ENCODE results near the gene ZFHX3. TPM values are rescaled to one million over a fixed set of nuclear protein-coding genes. Genes with fewer than 3 reads are reported as not detected.

ZFHX3 gene
- total and polyA plus RNA-seq, 9 of the 15 experiments (the other 6 are each of a cell fraction or from before 2014, with no cell fraction given): 0.01 to 0.23 (median 0.06) TPM; not detected in 4

DNA sequence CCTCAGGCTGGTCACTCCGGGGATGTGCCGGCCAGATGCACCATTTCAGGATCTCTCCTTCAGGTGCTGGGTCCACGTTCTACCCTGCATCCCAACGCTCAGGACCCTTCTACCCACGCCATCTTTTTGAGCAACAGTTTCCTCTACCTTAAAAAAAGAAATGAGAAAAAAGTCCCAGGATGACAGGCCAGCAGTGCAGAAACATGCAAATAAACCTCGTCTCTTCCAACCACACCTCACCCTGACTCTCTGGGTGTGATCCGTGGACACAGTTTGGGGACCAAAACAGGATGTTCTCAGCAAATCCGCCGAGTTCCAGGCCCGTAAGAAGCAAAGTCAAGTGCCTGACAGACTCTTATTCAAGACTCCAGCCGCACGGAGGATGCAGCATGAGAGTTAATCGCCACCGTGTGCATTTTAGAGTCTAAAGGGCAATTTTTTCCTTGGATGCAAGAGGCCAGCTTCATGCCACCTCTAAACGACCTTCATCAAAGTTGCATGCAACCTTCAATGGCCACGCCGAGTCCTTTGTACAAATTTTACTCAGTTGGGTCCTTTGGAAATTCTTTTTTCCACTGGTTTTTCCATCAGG, 99.6 kb downstream of the ZFHX3 start (continued):
- TF ChIP-seq RAD21 (CRISPR knock-in tag; conservative IDR thresholded peaks at IDR 0.05 in 1 of 2, IDR thresholded peaks at IDR 0.05 in 1 of 2) (no peak), ZNF586 (CRISPR knock-in tag; conservative IDR thresholded peaks at IDR 0.05) (no peak), ZNF143 (CRISPR knock-in tag; IDR thresholded peaks at IDR 0.05) (no peak)

DNA sequence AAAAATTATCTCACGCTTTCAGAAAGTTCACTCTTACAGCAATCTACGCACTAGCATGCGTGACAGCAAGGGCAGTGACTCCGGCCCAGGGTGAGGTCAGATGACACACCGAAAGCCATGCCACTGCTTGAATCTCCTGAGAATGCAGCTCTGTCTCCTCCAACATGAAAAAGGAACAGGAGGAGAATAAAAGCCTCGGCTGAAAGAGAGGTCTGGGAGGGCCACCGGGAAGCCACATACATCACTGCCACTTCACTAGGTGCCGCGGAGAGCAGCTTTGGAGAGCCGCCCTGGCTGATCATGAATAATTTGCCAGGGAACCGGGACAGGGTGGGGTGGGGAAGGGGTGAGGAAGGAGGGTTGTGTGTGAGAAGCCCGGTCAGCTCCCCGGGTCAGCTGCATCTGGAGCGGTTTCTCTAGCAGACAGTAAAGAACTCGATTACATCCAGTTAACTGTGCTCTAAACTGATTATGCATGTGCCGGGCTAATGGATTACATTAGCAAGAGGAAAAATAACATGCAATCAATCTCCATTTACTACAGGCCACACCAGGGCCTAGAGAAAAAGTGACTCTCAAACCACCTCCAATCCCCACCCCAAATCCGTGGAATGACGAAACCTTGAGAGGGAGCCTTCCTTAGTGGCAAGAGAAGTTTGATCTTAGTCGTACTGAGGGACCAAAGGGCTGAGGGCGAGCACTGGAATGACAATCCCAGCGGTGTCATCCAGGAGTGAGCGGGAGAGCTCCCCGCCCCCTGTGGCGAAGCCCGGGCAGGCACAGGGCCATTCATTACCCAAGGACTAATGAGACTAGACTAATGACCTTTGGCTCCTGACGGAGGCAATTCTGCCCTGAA, 100.3 kb downstream of the ZFHX3 start:
- H3K36me3 ChIP-seq (ENCODE audit: control insufficient read depth, insufficient read depth, low read length): no peaks in the 10 kb centered on the region
- ATAC-seq (no peak; the same call in 2 of the 3 replicates), FAIRE-seq (no peak), DNase-seq (ENCODE audit: extremely low read depth in 1 of 4, low spot score in 3 of 4) (no peak)
- TF ChIP-seq TAF15 (IDR thresholded peaks at IDR 0.05; ENCODE audit: low read depth, low read length): no peak
- TF ChIP-seq HDAC6 (IDR thresholded peaks at IDR 0.05; ENCODE audit: low read depth, low read length): no peak
- TF ChIP-seq NFYB (IDR thresholded peaks at IDR 0.05; ENCODE audit: extremely low read depth, insufficient read length): no peak
- TF ChIP-seq, protein P1, sequence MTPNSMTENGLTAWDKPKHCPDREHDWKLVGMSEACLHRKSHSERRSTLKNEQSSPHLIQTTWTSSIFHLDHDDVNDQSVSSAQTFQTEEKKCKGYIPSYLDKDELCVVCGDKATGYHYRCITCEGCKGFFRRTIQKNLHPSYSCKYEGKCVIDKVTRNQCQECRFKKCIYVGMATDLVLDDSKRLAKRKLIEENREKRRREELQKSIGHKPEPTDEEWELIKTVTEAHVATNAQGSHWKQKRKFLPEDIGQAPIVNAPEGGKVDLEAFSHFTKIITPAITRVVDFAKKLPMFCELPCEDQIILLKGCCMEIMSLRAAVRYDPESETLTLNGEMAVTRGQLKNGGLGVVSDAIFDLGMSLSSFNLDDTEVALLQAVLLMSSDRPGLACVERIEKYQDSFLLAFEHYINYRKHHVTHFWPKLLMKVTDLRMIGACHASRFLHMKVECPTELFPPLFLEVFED (CRISPR knock-in tag; conservative IDR thresholded peaks at IDR 0.05): no peak
- TF ChIP-seq CHCHD3 (CRISPR knock-in tag; IDR thresholded peaks at IDR 0.05): no peak
- TF ChIP-seq PML (IDR thresholded peaks at IDR 0.05; ENCODE audit: low read length): no peak
- TF ChIP-seq CBX1 (IDR thresholded peaks at IDR 0.05; ENCODE audit: low read depth): no peak
- TF ChIP-seq, protein P2, sequence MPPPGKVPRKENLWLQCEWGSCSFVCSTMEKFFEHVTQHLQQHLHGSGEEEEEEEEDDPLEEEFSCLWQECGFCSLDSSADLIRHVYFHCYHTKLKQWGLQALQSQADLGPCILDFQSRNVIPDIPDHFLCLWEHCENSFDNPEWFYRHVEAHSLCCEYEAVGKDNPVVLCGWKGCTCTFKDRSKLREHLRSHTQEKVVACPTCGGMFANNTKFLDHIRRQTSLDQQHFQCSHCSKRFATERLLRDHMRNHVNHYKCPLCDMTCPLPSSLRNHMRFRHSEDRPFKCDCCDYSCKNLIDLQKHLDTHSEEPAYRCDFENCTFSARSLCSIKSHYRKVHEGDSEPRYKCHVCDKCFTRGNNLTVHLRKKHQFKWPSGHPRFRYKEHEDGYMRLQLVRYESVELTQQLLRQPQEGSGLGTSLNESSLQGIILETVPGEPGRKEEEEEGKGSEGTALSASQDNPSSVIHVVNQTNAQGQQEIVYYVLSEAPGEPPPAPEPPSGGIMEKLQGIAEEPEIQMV (tag; conservative IDR thresholded peaks at IDR 0.05; ENCODE audit: low read depth): no peak
- TF ChIP-seq ZNF24 (IDR thresholded peaks at IDR 0.05): no peak
- TF ChIP-seq BRF1 (IDR thresholded peaks at IDR 0.05; ENCODE audit: borderline replicate concordance, extremely low read depth, insufficient read length): no peak
- TF ChIP-seq ZNF696 (CRISPR knock-in tag; conservative IDR thresholded peaks at IDR 0.05): no peak
- no peak for TF ChIP-seq ZNF41 (CRISPR knock-in tag; conservative IDR thresholded peaks at IDR 0.05)
- no peak overlapping the region for H3K4me2 ChIP-seq (ENCODE audit: insufficient read depth, low read length)
- H3K27me3 ChIP-seq (ENCODE audit: control insufficient read depth in 2 of 2, insufficient read depth in 2 of 2, low read length in 2 of 2): peaks cover 16 to 59% of the 10 kb centered on the region in 2 experiments; a peak in 4 of 5 replicates
- BruUV-seq (replicated peaks): no TSS peak
- under 1% methylated on average over 21 of the region's 26 CpGs for WGBS (ENCODE audit: insufficient coverage, low coverage, missing lambda C conversion rate)
- H4K20me1 ChIP-seq (replicated peaks; ENCODE audit: control insufficient read depth, insufficient read depth, low read length): no peaks in the 10 kb centered on the region; the same call in 1 of the 2 replicates
- ChIA-PET CTCF (ENCODE audit: low intra/inter-chr PET ratio) (no interaction called here), POLR2A (no interaction called here)
- H3K9ac ChIP-seq (ENCODE audit: insufficient read depth in 1 of 2, low read depth in 2 of 2, low read length in 2 of 2): no peak overlapping the region
- H3K9me1 ChIP-seq (ENCODE audit: control insufficient read depth, insufficient read depth, low read length): no peaks in the 10 kb centered on the region
- no peaks in the 10 kb centered on the region; the same call in 1 of the 2 replicates for H3K9me3 ChIP-seq (replicated peaks; ENCODE audit: control insufficient read depth, insufficient read depth, low read depth, low read length)
- H2AFZ ChIP-seq (ENCODE audit: low read depth, low read length): no peak overlapping the region
- H3K27ac ChIP-seq (ENCODE audit: extremely low read depth, low read depth, low read length): no peak overlapping the region
- intact Hi-C loops (cut with micrococcal nuclease): no loop called here
- H3K79me2 ChIP-seq (ENCODE audit: control insufficient read depth, insufficient read depth, low read length): no peaks in the 10 kb centered on the region
- H3K4me3 ChIP-seq: no peak overlapping the region
- in situ Hi-C loops (cut with MboI): no loop called here
- no peaks in the 10 kb centered on the region for H3K4me1 ChIP-seq (replicated peaks in 1 of 2; ENCODE audit: control insufficient read depth in 2 of 2, insufficient read depth in 2 of 2, low read length in 2 of 2)

All from K562 (cell line).